ENCODE results near the gene CPN2.

DNA sequence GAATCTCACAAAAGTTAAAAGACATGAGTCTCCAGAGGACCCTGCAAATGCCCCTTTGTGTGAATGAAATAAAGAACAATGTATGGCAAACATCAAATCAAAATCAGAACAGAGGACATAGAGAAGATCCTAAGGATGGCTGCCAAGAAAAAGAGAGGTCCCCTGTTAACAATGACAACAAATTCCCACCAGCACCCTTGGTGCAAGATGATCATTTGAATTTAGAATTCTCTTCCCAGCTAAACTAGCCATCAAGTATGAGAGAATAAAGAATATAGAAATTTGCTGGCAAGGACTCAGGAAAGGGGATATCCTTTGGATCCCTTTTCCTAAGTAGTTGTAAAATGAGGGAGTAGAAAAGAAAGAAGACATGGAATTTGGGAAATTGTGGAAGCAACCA is 39.7 kb upstream of the CPN2 start:
- TF ChIP-seq, protein P1, sequence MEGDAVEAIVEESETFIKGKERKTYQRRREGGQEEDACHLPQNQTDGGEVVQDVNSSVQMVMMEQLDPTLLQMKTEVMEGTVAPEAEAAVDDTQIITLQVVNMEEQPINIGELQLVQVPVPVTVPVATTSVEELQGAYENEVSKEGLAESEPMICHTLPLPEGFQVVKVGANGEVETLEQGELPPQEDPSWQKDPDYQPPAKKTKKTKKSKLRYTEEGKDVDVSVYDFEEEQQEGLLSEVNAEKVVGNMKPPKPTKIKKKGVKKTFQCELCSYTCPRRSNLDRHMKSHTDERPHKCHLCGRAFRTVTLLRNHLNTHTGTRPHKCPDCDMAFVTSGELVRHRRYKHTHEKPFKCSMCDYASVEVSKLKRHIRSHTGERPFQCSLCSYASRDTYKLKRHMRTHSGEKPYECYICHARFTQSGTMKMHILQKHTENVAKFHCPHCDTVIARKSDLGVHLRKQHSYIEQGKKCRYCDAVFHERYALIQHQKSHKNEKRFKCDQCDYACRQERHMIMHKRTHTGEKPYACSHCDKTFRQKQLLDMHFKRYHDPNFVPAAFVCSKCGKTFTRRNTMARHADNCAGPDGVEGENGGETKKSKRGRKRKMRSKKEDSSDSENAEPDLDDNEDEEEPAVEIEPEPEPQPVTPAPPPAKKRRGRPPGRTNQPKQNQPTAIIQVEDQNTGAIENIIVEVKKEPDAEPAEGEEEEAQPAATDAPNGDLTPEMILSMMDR (IDR thresholded peaks at IDR 0.05), result no peak
- TF ChIP-seq POLR2A (IDR thresholded peaks at IDR 0.05), result no peak

Data from lower leg skin (tissue), 3 donors.